Muscle layer of colon (tissue), 2 donors: ENCODE measurements around the gene YRDC.

ENCODE experiments used
- H3K27ac ChIP-seq: one replicate; pipeline ENCODE4 v1.7.0; 2013; ENCODE audit warnings: low read depth, mild to moderate bottlenecking, low read length, moderate library complexity
- H3K27me3 ChIP-seq, 2 donors: one replicate each; pipeline ENCODE4 v1.7.0; 2013; ENCODE audit warnings: low read length in 2 of 2, mild to moderate bottlenecking in 2 of 2; ENCODE audit not compliant: insufficient read depth in 2 of 2, control insufficient read depth in 1 of 2
- H3K36me3 ChIP-seq: one replicate; pipeline ENCODE4 v1.7.0; 2013; ENCODE audit warnings: mild to moderate bottlenecking, low read length; ENCODE audit not compliant: insufficient read depth
- H3K4me1 ChIP-seq: one replicate; pipeline ENCODE4 v1.7.0; 2013; ENCODE audit warnings: mild to moderate bottlenecking, low read length; ENCODE audit not compliant: insufficient read depth
- H3K4me3 ChIP-seq, 2 donors: one replicate each; pipeline ENCODE4 v1.7.0; 2013; ENCODE audit warnings: low read length in 2 of 2, low read depth in 1 of 2, mild to moderate bottlenecking in 1 of 2, moderate library complexity in 1 of 2
- H3K9ac ChIP-seq: one replicate; pipeline ENCODE4 v1.7.0; 2013; ENCODE audit warnings: low read length
- H3K9me3 ChIP-seq: one replicate; pipeline ENCODE4 v1.7.0; 2013; ENCODE audit warnings: mild to moderate bottlenecking, low read length
- donor health status: abdominal sarcoma.
- donor health status: Adenocarcinoma of cecum.

YRDC gene

DNA sequence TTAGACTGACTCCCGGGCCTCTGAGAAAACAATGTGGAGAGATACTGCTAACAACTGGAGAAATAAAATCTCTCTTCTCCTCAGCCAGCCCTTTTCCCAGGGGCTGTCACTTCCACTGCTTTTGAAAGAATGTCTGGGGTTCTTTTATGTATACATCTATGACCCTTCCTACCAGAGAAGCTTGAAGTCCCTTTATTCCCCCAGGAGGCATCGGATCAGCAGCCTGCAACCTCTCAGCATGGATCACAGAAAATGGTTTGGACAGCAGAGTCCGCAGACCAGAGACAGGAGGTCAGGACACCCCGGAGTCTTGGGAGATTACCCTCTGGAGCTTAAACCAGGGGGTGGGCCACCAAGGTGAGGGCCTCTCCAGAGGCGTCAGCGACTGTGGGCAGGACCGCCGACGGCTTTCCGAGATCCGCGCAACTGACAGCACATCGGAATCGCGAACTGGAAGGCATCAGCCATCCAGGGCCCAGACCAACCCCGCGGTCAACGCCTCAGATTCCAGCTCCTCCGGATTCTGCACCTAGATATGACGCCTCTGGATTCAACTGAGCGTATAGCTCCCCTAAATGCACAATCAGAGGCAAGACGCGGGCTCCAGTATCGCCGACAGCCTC lies 44.1 kb downstream of the YRDC start:
- H3K9me3 ChIP-seq = no peaks in the 10 kb centered on the region
- H3K4me1 ChIP-seq = no peaks in the 10 kb centered on the region
- no peak overlapping the region for H3K27ac ChIP-seq
- no peaks in the 10 kb centered on the region for H3K36me3 ChIP-seq
- no peak overlapping the region for H3K4me3 ChIP-seq
- H3K27me3 ChIP-seq = peaks cover 31 to 41% of the 10 kb centered on the region in 2 donors
- no peak overlapping the region for H3K9ac ChIP-seq

DNA sequence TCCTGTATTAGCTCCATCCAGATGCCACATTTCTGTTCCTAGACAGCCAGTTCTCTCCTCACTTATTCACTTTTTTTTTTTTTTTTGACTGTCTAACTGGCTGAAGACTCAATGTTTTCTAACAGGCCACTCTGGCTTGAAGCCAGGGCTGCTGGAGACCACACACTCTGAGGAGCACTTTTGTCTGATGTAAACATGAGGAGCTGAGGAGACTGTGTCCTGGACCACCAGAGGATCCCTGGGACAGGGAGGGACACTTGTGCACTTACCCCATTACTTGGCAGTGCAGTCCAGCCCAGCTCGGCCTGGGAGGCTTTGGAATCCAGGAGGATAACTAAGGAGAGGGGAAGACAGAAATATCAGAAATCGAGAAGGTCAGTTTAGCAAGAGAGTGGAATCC lies 45.5 kb downstream of the YRDC start:
- Histone ChIP-seq H3K36me3 (no peaks in the 10 kb centered on the region), H3K27me3 (peaks cover 31 to 40% of the 10 kb centered on the region in 2 donors), H3K9ac (no peak overlapping the region), H3K4me1 (no peaks in the 10 kb centered on the region), H3K27ac (no peak overlapping the region), H3K9me3 (no peaks in the 10 kb centered on the region), H3K4me3 (no peak overlapping the region)

DNA sequence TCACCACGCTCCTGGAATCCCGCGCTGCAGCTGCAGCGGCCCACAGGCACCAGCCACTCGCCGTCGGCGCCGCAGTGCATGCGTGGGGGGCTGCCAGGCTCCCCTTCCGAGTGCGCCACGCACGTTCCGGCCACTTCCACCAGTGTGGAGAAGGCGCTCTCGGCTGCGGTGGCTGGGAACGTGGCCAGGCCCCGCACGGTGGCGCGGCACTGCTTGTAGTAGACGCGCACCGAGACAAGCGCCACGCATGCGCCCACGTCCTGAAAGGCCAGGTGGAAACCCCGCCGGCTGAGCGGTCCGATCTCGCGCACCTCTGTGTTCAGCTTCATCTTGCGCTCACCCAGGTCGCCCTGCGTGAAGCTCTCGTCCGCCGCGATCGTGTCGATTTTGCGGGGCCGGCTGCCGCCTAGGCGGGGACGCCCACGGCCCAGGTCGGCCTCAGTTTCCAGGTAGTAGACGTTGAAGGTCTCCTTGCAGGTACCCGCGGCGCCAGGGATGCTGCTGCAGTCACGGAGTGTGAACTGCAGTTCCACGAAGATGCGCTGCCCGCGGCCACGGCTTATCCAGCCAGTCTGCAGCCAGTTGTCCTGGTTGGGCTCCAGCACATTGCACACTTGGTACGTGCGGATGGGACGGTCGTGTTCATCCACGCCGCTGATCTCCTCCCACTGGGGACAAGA lies 46.5 kb downstream of the YRDC start:
- Histone ChIP-seq H3K27ac (no peak overlapping the region), H3K27me3 (peaks cover 25 to 40% of the 10 kb centered on the region in 2 donors), H3K4me3 (no peak overlapping the region)

DNA sequence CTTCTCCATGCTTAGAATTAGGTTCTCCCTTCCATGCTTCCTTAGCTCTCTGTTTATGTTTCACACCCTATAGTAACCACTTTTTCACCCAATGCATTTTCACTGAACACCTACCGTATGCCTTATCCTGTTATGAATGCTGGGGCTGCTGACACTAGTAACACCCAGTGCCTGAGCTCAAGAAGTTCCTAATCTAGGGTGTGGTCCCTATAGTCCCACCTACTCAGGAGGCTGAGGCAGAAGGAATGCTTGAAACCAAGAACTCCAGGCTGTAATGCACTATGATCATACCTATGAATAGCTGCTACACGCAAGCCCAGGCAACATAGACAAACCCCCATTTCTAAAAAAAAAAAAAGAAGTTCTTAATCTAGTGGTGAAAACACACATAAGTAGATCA lies 48.6 kb downstream of the YRDC start:
- no peaks in the 10 kb centered on the region for H3K9me3 ChIP-seq
- no peaks in the 10 kb centered on the region for H3K4me1 ChIP-seq
- H3K9ac ChIP-seq = no peak overlapping the region
- H3K27ac ChIP-seq = no peak overlapping the region
- H3K4me3 ChIP-seq = no peak overlapping the region
- H3K36me3 ChIP-seq = no peaks in the 10 kb centered on the region
- peaks cover 12 to 28% of the 10 kb centered on the region in 2 donors for H3K27me3 ChIP-seq

More for the DNA sequence above, 46.5 kb downstream of the YRDC start:
- H3K4me1 ChIP-seq = no peaks in the 10 kb centered on the region
- no peak overlapping the region for H3K9ac ChIP-seq
- no peaks in the 10 kb centered on the region for H3K9me3 ChIP-seq
- no peaks in the 10 kb centered on the region for H3K36me3 ChIP-seq

DNA sequence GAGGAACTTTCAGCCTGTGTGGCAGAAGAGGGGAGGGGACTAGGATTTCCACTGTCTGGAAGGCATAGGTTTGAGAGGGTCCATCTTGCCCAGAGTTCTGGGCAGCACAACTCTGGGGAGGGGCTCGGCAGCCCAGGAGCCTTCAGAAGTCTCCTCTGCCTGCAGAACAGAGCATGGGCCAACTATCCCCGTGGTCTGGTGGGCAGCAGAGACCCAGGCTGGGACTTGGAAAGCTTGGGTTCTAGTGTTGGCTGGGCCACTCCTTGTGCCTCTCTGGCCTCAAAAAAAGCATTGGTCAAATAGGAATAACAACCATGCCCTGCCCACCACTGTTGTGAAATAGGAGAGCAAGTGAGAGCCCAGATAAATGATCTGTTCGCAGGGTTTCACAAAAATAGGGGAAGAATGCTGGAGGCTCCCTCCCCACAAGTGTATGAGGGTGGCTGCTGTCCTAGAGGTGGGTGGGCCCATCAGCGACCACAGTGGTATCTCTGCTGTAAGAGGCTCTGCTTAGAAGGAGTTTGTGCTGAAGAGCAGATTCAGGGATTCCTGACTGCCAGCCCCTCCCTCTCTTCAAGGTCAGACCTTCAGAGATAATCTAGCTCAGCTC lies 52.0 kb downstream of the YRDC start:
- Histone ChIP-seq H3K27me3 (peaks cover 3 to 26% of the 10 kb centered on the region in 2 donors), H3K27ac (no peak overlapping the region), H3K9me3 (no peaks in the 10 kb centered on the region), H3K36me3 (no peaks in the 10 kb centered on the region), H3K9ac (no peak overlapping the region), H3K4me3 (no peak overlapping the region), H3K4me1 (no peaks in the 10 kb centered on the region)

DNA sequence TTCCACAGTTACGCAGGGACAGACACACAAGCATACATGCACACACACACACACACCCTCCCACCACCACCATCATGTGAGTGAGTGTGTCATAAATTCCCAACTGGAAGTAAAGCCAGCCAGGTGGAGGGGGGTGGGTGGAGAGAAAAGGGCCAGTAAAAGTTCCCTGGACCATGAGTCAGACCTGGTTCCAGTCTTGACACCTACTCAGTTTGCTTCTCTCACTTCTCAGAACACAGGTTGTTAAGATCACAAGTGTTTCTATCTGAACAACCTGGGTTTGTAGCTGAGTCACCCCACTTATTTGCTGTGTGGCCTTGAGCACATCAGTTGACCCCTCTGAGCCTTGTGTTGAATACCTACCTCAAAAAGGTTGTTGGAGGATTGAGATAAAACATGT lies 52.7 kb downstream of the YRDC start:
- no peaks in the 10 kb centered on the region for H3K4me1 ChIP-seq
- no peaks in the 10 kb centered on the region for H3K9me3 ChIP-seq
- H3K36me3 ChIP-seq = no peaks in the 10 kb centered on the region
- peaks cover 3 to 29% of the 10 kb centered on the region in 2 donors for H3K27me3 ChIP-seq
- no peak overlapping the region for H3K4me3 ChIP-seq
- no peak overlapping the region for H3K27ac ChIP-seq
- no peak overlapping the region for H3K9ac ChIP-seq

DNA sequence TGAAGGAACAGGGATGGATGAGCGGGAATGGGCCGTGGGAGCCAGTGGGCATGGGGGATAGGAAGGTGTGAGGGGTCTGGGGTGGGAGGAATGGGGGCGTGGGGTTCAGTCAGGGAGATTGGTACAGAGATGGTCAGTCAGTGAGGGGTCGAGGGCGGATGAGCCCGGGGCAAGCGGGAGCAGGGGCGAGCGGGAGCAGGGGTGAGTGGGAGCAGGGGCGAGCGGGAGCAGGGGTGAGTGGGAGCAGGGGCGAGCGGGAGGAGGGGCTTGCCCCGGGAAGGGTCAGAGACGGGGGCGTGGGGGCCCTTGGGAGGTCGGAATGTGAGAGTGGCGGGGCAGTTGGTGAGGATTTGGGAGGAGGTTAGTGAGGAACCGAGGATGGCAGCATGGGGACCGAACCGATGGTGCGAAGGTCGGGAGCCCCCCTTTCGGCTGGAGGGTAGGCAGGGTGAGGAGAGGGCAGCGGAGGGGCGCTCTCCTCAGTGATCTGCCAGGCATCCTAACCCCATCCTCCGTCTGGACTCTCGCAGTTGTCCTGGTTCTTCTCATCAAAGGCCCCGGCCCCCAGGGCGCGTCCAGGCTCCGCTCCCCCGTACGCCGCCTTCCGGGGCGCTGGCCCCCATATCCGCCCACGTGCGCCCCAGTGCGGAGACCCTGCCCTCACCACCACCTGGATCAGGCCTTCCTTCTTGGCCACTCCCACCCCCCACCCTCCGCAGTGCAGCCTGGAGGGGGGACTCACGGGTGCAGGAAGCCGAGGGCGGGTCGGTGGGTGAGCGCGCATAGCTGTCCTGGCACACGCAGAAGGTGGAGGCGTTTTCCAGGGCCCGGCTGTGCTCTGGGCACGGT lies 54.3 kb downstream of the YRDC start:
- H3K27me3 ChIP-seq = peaks cover 3 to 31% of the 10 kb centered on the region in 2 donors

More for the DNA sequence above, 54.3 kb downstream of the YRDC start:
- Histone ChIP-seq H3K4me1 (no peaks in the 10 kb centered on the region), H3K4me3 (no peak overlapping the region), H3K27ac (no peak overlapping the region), H3K9me3 (no peaks in the 10 kb centered on the region), H3K36me3 (no peaks in the 10 kb centered on the region), H3K9ac (no peak overlapping the region)
